ENCODE measurements around the gene LPCAT2. TPM values are rescaled to one million over a fixed set of nuclear protein-coding genes. Genes with fewer than 3 reads are reported as not detected.

LPCAT2 gene
- total RNA-seq, 1 experiment from 2014 or later: 10.0 TPM

GRCh38 chr16:55555436-55555835, 46.6 kb downstream of the LPCAT2 start:
- no peak for DNase-seq (ENCODE audit: low spot score)

DNA sequence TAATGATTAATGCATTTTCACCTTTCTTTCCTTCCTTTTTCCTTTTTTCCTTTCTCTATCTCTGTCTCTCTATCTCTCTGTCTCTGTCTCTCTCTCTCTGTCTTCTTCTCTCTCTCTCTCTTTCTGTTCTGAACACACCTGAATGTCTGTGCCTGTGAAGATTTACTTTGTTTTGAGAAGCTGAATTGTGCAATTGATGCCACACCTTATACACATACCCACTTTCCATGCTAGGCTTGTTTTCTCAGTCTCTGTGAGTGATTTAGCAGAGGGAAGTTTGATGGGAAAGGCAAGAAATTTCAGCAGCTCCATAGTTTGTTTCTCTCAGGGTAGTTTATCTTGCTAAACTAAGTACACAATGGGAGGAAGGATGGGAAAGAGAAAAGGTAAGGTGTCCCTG, 48.3 kb downstream of the LPCAT2 start:
- DNase-seq (ENCODE audit: low spot score): no peak

- peak; percentile 47 for DNase-seq (ENCODE audit: low spot score)
Measured at GRCh38 chr16:55559233-55559632, 50.4 kb downstream of the LPCAT2 start.

DNA sequence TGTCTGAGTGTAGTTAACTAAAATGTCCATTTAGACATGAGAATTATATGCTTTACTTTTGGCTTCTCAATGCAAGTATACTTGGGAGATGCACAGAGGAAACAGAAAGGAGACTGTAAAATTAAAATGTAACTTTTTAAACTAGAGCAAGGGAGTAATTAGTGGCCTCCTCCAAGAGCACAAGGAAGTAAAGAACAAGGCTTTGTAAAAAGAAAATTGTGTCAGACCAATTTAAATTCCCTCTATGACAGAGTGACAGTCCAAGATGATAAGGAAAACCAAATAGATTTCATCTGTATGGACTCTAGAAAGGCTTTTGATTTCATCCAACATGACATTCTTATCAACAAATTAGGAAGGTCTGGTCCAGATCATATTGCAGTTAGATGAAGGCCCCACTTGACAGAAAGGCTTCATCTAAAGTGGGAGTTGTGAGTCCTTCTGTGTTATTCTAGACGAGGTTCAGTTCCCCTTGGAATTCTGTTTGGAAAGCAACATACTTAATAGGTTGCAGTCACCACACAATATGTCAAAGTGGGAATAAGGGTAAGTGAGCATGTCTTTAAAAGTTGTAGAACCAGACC, 51.2 kb downstream of the LPCAT2 start:
- DNase-seq (ENCODE audit: low spot score): no peak

GRCh38 chr16:55561319-55561848, 52.5 kb downstream of the LPCAT2 start:
- DNase-seq (ENCODE audit: low spot score): no peak

- no peak for DNase-seq (ENCODE audit: low spot score)
Measured at GRCh38 chr16:55562936-55563335, 54.1 kb downstream of the LPCAT2 start.

DNA sequence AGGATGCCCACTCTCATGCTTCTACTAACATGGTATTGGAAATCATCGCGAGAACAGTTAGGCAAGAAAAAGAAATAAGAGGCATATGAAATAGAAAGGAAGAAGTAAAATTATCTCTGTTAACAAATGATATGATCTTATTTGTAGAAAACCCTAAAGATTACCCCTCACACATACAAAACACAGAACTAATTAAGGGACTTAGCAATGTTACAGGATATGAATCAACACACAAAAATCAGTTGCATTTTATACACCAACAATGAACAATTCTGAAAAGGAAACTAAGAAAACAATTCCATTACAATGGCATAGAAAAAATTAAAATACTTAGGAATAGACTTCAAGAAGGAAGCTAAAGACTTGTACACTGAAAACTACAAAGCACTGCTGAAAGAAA, 54.9 kb downstream of the LPCAT2 start:
- no peak for DNase-seq (ENCODE audit: low spot score)

GRCh38 chr16:55565086-55565485, 56.2 kb downstream of the LPCAT2 start:
- DNase-seq (ENCODE audit: low spot score): no peak

DNA sequence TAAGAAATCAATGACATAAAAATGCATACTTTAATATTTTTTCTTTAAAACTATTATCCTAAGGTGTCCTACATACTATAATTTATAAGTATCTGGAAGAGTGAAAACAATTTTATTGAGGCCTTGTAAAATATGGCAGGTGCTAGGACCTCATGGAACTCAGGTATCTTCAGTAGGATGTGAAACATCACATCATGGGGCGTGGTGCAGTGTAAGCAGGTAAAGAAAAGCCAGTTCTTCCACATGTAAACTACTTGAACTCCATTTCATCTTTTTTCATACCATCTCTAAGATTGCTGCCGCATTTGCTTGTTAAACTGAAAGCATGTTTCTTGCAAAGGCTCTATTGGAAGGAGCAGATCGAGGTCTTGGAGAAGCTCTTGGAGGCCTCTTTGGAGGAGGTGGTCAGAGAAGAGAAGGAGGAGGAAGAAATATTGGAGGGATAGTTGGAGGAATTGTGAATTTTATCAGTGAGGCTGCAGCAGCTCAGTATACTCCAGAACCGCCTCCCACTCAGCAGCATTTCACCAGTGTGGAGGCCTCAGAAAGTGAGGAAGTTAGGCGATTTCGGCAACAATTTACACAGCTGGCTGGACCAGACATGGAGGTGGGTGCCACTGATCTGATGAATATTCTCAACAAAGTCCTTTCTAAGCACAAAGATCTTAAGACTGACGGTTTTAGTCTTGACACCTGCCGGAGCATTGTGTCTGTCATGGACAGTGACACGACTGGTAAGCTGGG, 57.7 kb downstream of the LPCAT2 start, which contains the start of gene CAPNS2:
TSS of gene CAPNS2 (plus strand) at position 253 of the 744 bp plus-strand sequence. CDS start at position 326, 73 bp downstream.
- no peak for DNase-seq (ENCODE audit: low spot score)

DNA sequence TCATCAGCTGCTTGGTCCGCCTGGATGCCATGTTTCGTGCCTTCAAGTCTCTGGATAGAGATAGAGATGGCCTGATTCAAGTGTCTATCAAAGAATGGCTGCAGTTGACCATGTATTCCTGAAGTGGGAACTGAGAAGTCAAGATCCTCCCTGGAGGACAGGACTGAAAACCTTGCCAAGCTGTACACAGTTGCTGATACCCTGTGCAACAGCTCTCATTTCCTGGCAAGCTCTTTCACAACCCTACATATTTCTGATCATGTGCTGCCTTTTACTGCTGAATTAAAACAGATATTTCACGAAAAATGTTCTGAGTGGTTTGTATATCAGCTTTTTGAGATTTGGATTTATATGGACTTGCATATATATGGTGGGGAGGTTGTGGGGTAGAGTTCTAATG, 58.5 kb downstream of the LPCAT2 start:
- DNase-seq (ENCODE audit: low spot score): no peak

- no peak for DNase-seq (ENCODE audit: low spot score)
Measured at GRCh38 chr16:55568207-55568606, 59.3 kb downstream of the LPCAT2 start.

DNA sequence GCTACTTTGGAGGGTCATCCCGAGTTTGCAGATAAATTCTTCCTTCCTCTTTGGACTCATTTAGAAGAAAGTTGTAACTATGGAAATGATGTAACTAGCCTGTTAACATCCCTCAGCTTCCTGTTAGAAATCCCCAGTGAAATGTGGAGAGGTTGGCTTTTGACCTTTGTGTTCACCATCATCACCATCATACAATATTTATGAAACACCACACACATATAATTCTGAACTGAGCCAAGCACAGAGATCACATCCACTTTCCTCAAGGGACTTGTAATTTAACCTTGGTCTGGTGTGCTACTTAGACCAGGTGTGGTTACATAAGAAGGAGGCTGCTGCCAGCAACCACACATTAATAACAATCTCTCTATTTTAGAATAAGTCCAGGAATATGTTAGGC, 60.2 kb downstream of the LPCAT2 start:
- DNase-seq (ENCODE audit: low spot score): no peak

DNA sequence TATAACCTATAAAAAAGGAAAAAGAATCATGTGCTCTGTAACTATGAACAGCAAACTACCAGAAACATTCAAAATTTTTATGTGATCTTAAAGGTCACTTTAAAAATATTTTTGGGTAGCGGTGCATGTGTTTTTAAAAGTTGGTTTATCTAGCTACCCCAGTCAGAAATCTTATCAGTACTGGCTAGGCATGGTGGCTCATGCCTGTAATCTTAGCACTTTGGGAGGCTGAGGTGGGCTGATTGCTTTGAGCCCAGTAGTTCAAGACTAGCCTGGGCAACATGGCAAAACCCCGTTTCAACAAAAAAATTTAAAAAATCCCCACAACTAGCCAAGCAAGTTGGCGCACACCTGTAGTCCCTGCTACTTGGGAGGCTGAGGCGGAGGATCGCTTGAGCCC, 61.3 kb downstream of the LPCAT2 start:
- DNase-seq (ENCODE audit: low spot score): no peak

- DNase-seq (ENCODE audit: low spot score): no peak
Measured at GRCh38 chr16:55571191-55571897, 62.5 kb downstream of the LPCAT2 start.

- no peak for DNase-seq (ENCODE audit: low spot score)
Measured at GRCh38 chr16:55572439-55572838, 63.6 kb downstream of the LPCAT2 start.

DNA sequence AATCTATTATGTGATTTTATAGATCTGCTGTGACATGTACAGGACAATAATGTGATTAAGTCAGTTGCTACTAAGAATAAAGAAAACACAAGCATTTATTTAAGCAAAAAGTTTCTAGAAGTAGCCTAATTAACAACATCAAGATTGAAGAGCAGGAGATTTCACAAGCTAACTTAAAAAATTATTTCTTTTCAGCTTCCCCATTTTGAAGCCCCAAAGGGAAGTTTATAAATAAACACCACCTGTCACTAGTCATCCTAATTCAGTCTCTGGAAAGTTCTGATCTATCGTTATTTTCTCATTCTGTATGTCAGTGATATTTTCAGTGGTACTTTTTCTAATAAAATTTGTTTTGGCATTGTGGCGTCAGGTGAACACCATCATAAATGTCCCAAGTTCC, 65.9 kb downstream of the LPCAT2 start:
- no peak for DNase-seq (ENCODE audit: low spot score)

- DNase-seq (ENCODE audit: low spot score): no peak
Measured at GRCh38 chr16:55575496-55575895, 66.6 kb downstream of the LPCAT2 start.

DNA sequence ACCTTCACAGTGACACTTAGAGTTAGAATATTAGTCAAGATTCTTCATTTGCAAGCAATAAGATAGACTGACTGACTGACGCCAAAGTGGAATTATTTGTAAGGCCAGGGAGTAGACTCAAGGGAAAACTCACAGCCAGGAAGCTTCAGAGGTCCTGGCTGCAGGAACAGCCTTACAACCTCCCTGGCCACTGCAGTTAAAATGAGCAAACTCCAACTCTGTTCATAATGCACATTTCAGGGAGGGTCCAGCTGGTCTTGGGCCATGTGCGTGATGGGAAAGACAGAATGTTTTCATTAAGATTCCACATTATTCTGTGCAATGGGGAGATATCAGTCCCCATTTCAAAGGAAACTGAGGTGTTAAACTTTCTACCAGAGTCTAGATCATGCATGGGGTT, 67.5 kb downstream of the LPCAT2 start:
- DNase-seq (ENCODE audit: low spot score): no peak

- no peak for DNase-seq (ENCODE audit: low spot score)
Measured at GRCh38 chr16:55577887-55578286, 69.0 kb downstream of the LPCAT2 start.

DNA sequence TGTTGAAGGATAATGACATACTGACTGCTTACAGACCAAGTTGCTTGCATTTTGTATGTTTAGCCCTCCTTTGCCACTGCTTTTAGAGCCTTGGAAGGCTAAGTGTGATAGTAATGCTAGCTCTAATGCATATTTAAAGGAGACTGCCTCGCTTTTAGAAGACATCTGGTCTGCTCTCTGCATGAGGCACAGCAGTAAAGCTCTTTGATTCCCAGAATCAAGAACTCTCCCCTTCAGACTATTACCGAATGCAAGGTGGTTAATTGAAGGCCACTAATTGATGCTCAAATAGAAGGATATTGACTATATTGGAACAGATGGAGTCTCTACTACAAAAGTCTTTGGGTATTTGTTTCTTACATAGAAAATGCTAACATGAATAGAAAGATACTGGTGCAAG, 76.8 kb downstream of the LPCAT2 start:
- DNase-seq (ENCODE audit: low spot score): no peak

DNA sequence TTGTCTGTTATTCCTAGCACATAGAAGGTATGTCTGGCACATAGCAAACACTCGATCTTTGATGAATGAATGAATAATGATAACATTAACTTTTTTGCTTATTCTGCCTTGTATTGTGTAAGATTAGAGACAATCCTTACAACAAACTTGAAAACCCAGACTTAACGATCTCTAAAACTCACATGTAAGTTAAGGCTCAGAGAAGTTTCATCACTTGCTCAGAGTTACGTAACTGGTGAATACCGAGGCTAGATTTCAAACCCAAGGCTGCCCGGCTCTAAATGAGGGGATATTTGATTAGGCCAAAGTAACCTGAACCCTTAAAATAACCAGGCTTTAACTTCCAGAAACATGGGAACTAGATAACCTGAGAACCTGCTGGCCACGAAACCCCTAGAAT, 79.9 kb downstream of the LPCAT2 start:
- no peak for DNase-seq (ENCODE audit: low spot score)

DNA sequence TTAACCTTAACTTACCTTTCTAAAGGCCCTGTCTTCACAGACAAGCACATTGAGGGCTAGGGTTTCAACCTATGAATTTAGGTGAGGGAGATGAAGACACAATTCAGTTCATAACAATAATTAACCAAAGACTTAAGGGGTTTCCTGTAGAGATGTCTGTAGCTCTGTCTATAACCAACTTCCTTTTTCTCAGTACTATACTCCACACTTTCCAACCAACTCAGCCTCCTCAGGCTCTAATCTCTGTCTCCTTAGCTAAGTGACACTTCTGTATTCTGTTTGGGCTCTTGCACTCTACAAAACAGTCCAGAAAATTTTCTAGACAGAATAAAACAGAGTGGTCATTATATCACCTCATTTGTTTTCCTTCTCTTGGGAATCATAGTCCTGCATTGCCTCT, 83.4 kb downstream of the LPCAT2 start:
- DNase-seq (ENCODE audit: low spot score): no peak

DNA sequence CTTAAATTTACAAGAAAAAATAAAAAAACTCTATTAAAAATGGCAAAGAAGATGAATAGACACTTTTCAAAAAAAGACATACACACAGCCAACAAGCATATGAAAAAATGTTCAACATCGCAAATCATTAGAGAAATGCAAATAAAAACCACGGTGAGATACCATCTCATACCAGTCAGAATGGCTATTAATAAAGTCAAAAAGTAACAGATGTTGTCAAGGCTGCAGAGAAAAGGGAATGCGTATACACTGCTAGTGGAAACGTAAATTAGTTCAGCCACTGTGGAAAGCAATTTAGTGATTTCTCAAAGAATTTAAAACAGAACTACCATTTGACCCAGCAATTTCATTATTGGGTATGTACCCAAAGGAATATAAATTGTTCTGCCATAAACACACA, 89.1 kb downstream of the LPCAT2 start:
- DNase-seq (ENCODE audit: low spot score): no peak
